Osteoblast (primary cell): ENCODE results near the gene AZGP1. TPM values are rescaled to one million over a fixed set of nuclear protein-coding genes. Genes with fewer than 3 reads are reported as not detected.
"Not testable (repeated sequence)": the region's sequence is repeated elsewhere in the genome, so short reads cannot be mapped to it uniquely, and the experiment has no call there.

ENCODE experiments used
- DNase-seq: peaks from one replicate; pipeline ENCODE4 v3.0.0; 2011; ENCODE audit warnings: low spot score, mixed read lengths; ENCODE audit not compliant: insufficient read length; ENCODE audit errors: missing footprints
- H2AFZ ChIP-seq: 2 replicates; pipeline ENCODE4 v1.6.0; 2011; ENCODE audit warnings: mild to moderate bottlenecking, low read length
- H3K27ac ChIP-seq: 2 replicates; pipeline ENCODE4 v1.5.1; 2011; ENCODE audit warnings: mild to moderate bottlenecking, low read depth, low read length, moderate library complexity
- H3K27me3 ChIP-seq: 2 replicates; pipeline ENCODE4 v1.6.0; 2012; ENCODE audit warnings: mild to moderate bottlenecking, control low read depth, inconsistent platforms, low read length, moderate library complexity; ENCODE audit not compliant: insufficient read depth
- H3K36me3 ChIP-seq: 2 replicates; pipeline ENCODE4 v1.5.1; 2011; ENCODE audit warnings: mild to moderate bottlenecking, low read length, control low read depth, moderate library complexity; ENCODE audit not compliant: insufficient read depth
- H3K4me1 ChIP-seq: 2 replicates; pipeline ENCODE4 v1.5.1; 2011; ENCODE audit warnings: mild to moderate bottlenecking, low read length, control low read depth, moderate library complexity; ENCODE audit not compliant: insufficient read depth
- H3K4me2 ChIP-seq: 2 replicates; pipeline ENCODE4 v1.6.0; 2011; ENCODE audit warnings: mild to moderate bottlenecking, low read length; ENCODE audit not compliant: insufficient read depth
- H3K4me3 ChIP-seq: fragments of 200-600 bp; sonication (generic); 3 replicates; pipeline ENCODE4 v1.5.1; 2012; ENCODE audit warnings: mild to moderate bottlenecking, low read length, inconsistent platforms; ENCODE audit not compliant: insufficient read depth
- H3K79me2 ChIP-seq: 2 replicates; pipeline ENCODE4 v1.6.0; 2012; ENCODE audit warnings: mild to moderate bottlenecking, low read length, control low read depth, inconsistent platforms; ENCODE audit not compliant: insufficient read depth
- H3K9me3 ChIP-seq: 2 replicates; pipeline ENCODE4 v1.5.1; 2011; ENCODE audit warnings: low read depth, low read length, control low read depth
- H4K20me1 ChIP-seq: 2 replicates; pipeline ENCODE4 v1.6.0; 2012; ENCODE audit warnings: mild to moderate bottlenecking, low read length, control low read depth; ENCODE audit not compliant: insufficient read depth
- total RNA-seq: library from RNA; depleted of rRNA; stranded (reverse); fragments of >200 nt; gene quantifications from 2 replicates; pipeline ENCODE4 v1.2.3, GENCODE V29; 2012
- TF ChIP-seq, protein P1 (sequence below): IDR thresholded peaks from 2 replicates; pipeline ENCODE4 v1.5.1; 2011; ENCODE audit warnings: mild to moderate bottlenecking, low read depth, low read length, moderate library complexity; ENCODE audit errors: extremely low read depth

The AZGP1 gene
- total RNA-seq, 1 donor = not detected

DNA sequence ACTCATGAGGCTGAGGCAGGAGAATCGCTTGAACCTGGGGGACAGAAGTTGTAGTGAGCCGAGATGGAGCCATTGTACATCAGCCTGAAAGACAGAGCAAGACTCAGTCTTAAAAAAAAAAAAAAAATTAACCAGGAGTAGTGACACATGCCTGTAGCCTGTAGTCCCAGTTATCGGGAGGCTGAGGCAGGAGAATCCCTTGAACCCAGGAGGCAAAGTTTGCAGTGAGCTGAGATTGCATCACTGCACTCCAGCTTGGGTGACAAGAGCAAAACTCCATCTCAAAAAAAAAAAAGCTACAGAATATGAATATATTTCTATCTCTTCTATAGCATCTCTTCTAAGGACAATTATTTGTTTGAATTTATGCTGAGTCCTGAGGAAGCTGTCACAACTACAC, 6.5 kb downstream of the AZGP1 start:
- H3K4me3 ChIP-seq = no peak overlapping the region
- TF ChIP-seq, protein P1, sequence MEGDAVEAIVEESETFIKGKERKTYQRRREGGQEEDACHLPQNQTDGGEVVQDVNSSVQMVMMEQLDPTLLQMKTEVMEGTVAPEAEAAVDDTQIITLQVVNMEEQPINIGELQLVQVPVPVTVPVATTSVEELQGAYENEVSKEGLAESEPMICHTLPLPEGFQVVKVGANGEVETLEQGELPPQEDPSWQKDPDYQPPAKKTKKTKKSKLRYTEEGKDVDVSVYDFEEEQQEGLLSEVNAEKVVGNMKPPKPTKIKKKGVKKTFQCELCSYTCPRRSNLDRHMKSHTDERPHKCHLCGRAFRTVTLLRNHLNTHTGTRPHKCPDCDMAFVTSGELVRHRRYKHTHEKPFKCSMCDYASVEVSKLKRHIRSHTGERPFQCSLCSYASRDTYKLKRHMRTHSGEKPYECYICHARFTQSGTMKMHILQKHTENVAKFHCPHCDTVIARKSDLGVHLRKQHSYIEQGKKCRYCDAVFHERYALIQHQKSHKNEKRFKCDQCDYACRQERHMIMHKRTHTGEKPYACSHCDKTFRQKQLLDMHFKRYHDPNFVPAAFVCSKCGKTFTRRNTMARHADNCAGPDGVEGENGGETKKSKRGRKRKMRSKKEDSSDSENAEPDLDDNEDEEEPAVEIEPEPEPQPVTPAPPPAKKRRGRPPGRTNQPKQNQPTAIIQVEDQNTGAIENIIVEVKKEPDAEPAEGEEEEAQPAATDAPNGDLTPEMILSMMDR = no peak
- H3K4me1 ChIP-seq = no peaks in the 10 kb centered on the region
- H3K4me2 ChIP-seq = no peak overlapping the region
- H3K9me3 ChIP-seq = no peaks in the 10 kb centered on the region
- no peaks in the 10 kb centered on the region for H3K36me3 ChIP-seq
- no peaks in the 10 kb centered on the region for H3K79me2 ChIP-seq
- H3K27ac ChIP-seq = no peak overlapping the region
- no peak overlapping the region for H2AFZ ChIP-seq
- peaks cover 11% of the 10 kb centered on the region for H3K27me3 ChIP-seq
- DNase-seq = no peak
- H4K20me1 ChIP-seq = no peaks in the 10 kb centered on the region

DNA sequence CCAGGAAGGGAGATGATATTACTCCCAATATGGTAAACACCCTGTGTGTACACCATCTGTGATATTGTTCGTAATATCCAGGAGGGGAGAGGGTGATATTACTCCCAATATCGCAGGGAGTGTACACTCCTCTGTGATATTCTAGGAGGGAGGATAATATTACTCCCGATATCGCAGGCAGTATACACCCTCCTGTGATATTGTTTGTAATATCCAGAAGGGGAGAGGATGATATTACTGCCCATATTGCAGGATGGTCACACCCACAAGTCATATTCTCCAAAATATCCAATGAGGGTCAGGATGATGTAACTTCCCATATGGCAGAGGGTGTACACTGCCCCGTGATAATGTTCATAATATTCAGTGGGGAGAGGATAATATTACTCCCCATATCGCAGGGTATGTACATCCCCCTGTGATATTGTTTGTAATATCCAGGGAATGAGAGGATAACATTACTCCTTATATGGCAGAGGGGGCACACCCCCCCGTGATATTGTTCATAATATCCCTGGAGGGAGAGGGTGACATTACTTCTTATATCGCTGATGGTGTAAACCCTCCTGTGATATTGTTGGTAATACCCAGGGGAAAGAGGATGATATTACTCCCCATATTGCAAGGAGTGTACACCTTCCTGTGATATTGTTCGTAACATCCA, 17.1 kb downstream of the AZGP1 start:
- no peaks in the 10 kb centered on the region for H3K9me3 ChIP-seq
- no peaks in the 10 kb centered on the region for H3K36me3 ChIP-seq
- no peaks in the 10 kb centered on the region for H3K79me2 ChIP-seq
- no peaks in the 10 kb centered on the region for H4K20me1 ChIP-seq
- peaks cover 6% of the 10 kb centered on the region for H3K27me3 ChIP-seq
- H3K4me1 ChIP-seq = no peaks in the 10 kb centered on the region
- H3K4me3 ChIP-seq = no peak overlapping the region
- TF ChIP-seq, protein P1 = no peak
- DNase-seq = no peak
- no peak overlapping the region for H2AFZ ChIP-seq
- H3K27ac ChIP-seq = no peak overlapping the region
- H3K4me2 ChIP-seq = no peak overlapping the region

DNA sequence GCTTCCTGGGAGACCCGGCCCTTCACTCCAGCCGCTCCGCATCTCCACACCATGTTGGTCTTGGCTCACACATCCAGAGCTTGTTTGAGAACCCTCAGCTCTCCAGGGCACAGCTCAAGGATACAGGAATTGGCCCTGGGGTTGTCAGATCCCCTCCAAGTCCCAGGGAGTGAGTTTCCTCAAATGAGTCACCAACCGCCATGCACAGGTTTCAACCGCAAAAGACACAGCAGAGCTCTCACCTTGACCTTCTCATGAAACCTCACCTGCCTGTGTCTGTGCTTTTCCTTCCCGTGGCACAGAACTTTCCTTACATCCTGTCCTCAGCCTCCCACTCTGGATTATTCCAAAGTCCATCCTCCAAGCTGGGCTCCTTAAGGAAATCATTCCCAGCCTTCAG, 20.6 kb downstream of the AZGP1 start:
- no peak overlapping the region for H3K4me3 ChIP-seq
- no peaks in the 10 kb centered on the region for H3K36me3 ChIP-seq
- DNase-seq = no peak
- H2AFZ ChIP-seq = no peak overlapping the region
- no peaks in the 10 kb centered on the region for H3K4me1 ChIP-seq
- H3K9me3 ChIP-seq = no peaks in the 10 kb centered on the region
- H3K27ac ChIP-seq = no peak overlapping the region
- H3K79me2 ChIP-seq = no peaks in the 10 kb centered on the region
- peaks cover 6% of the 10 kb centered on the region for H3K27me3 ChIP-seq
- H4K20me1 ChIP-seq = no peaks in the 10 kb centered on the region
- TF ChIP-seq, protein P1 = no peak
- H3K4me2 ChIP-seq = no peak overlapping the region

DNA sequence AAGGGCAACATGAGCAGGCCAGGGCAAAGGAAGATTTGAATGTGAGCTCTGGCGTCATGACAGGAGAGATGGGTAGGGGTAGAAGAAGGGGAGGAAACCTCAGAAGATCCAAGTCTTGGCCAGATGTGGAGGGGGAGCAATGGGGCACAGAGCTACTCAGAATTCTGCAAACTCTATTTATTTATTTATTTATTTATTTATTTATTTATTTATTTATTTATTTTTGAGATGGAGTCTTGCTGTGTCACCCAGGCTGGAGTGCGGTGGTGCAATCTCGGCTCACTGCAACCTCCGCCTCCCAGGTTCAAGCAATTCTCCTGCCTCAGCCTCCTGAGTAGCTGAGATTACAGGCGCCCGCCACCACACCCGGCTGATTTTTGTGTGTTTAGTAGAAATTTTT, 21.2 kb downstream of the AZGP1 start:
- not testable (repeated sequence) for H2AFZ ChIP-seq

More for the DNA sequence above, 21.2 kb downstream of the AZGP1 start:
- H3K27ac ChIP-seq, DNase-seq, H3K9me3 ChIP-seq, H3K4me3 ChIP-seq, H3K4me2 ChIP-seq, H3K4me1 ChIP-seq, H3K36me3 ChIP-seq, H4K20me1 ChIP-seq, H3K79me2 ChIP-seq, H3K27me3 ChIP-seq: not testable (repeated sequence)
